ENCODE measurements around the gene FBP2. TPM values are rescaled to one million over a fixed set of nuclear protein-coding genes. Genes with fewer than 3 reads are reported as not detected.

FBP2 gene
- not detected in 2 replicates for total RNA-seq (2021; fragmentation: NEBNext Ultra II Directional; extraction: Animal tissue kit (Norgen Biotek cat#: 25700))
- not detected in 2 replicates for polyA plus RNA-seq (2011; rRNA removed)
- not detected for polyA plus RNA-seq (2011; cell fraction: cytosol; rRNA removed)
- 0.17 TPM for polyA plus RNA-seq (2011; cell fraction: nucleus; rRNA removed)
- polyA plus RNA-seq (2012, experiment 1 of 2), result 0.24 to 0.38 TPM (median 0.33 TPM) in 3 of 4 replicates, not detected in the other
- not detected for polyA plus RNA-seq (2012, experiment 2 of 2)
- not detected for polyA plus RNA-seq (2013, experiment 1 of 2)
- not detected for polyA plus RNA-seq (2013, experiment 2 of 2)
- not detected in 2 replicates for polyA minus RNA-seq (2011; rRNA and poly(A)+ RNA removed)
- not detected for polyA minus RNA-seq (2011; cell fraction: cytosol; rRNA and poly(A)+ RNA removed)
- polyA minus RNA-seq (2011; cell fraction: nucleus; rRNA and poly(A)+ RNA removed), result not detected
- long read RNA-seq, experiment 1, result 0 reads
- long read RNA-seq, experiment 2, result 0 reads

DNA sequence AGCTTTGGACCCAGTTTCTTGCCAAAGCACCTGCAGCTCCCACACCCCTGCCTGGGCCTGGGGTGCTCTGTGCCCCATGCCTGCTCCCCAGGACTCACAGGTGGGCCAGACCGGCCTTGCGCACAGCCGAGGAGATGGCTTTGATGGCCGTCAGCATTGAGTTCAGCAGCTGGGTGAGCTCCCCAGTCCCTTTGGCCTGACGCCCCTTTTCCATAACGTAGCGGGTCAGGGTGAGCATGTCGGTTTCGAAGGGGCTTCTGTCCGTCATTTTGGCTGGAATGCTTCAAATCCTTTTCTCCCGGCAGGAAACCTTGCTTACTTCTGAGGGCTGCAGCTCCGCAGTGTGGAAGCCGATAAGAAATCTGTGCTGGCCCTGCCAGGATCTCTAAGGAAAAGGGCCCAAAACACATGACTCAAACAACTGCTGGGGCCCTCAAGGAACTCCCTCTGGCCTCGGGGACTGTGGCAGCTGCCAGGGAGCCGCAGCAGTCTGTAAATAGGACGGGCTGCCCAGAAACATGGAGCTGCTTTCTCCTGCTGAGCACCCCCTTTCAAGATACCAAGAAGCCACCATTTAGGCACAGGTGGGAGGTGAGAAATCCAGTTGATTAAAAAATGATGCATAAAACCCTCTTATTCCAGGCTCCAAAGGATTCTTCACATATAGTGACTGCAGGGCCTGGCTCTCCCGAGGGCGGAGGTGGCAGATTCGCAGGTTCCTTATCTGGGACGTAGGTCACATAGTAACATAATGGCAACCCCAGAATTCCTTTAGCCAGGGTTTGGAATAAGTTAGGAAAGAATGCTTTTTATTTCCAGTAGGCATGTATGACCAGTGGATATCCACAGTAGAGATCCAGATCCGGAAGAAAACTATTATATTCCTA, at the start of gene FBP2:
FBP2 (minus strand) TSS at position 366 of the 887 bp plus-strand sequence; CDS start at position 268, 98 bp downstream.
- peak within 1 kb of the TSS; percentile 52; the same call in 1 of the 2 replicates for H2AFZ ChIP-seq (ENCODE audit: low read length)
- CTCF ChIA-PET (ENCODE audit: partially characterized antibody), result interaction anchor here (1.0 to 1.5 kb wide), 3 partner anchors 10 to 222 kb away, joined by 3 to 5 read pairs (median 4); no protein-coding TSS in a partner anchor
- TF ChIP-seq SP2 (IDR thresholded peaks at IDR 0.05; ENCODE audit: low read length) (no peak), CHD1 (IDR thresholded peaks at IDR 0.05; ENCODE audit: low read depth, low read length) (no peak), RBBP5 (IDR thresholded peaks at IDR 0.05; ENCODE audit: borderline replicate concordance, low read depth, low read length) (no peak), CTBP2 (IDR thresholded peaks at IDR 0.05; ENCODE audit: borderline replicate concordance, insufficient read depth, insufficient read length, low read length) (no peak), RNF2 (IDR thresholded peaks at IDR 0.05; ENCODE audit: borderline replicate concordance, low read depth, low read length, missing control alignments, poor library complexity, severe bottlenecking) (no peak), ZNF274 (IDR thresholded peaks at IDR 0.05; ENCODE audit: borderline replicate concordance, extremely low read depth, low read length) (no peak), PHF8 (conservative IDR thresholded peaks at IDR 0.05; ENCODE audit: low read depth, low read length) (no peak)
- TF ChIP-seq, protein P1, sequence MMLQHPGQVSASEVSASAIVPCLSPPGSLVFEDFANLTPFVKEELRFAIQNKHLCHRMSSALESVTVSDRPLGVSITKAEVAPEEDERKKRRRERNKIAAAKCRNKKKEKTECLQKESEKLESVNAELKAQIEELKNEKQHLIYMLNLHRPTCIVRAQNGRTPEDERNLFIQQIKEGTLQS (IDR thresholded peaks at IDR 0.05; ENCODE audit: insufficient read depth, low read depth, low read length), result no peak

More for the DNA sequence above, at the start of gene FBP2:
- Histone ChIP-seq H2BK5ac (ENCODE audit: low read depth, low read length) (no peak within 1 kb of the TSS), H3K79me2 (ENCODE audit: control insufficient read depth in 1 of 2, insufficient read depth in 2 of 2, low read length in 2 of 2) (no peaks in the 10 kb centered on the region), H3K4me2 (ENCODE audit: insufficient read depth in 1 of 2, low read depth in 2 of 2, low read length in 2 of 2) (no peak within 1 kb of the TSS), H4K5ac (ENCODE audit: insufficient read length, low read depth, low read length) (no peak within 1 kb of the TSS), H3K56ac (replicated peaks; ENCODE audit: insufficient read length, low read depth, low read length) (no peak within 1 kb of the TSS), H2BK20ac (ENCODE audit: low read length) (no peak within 1 kb of the TSS), H3K18ac (ENCODE audit: extremely low read depth, low read length) (no peak within 1 kb of the TSS), H3K9me3 (ENCODE audit: insufficient read depth in 2 of 2, low read depth in 1 of 2, low read length in 1 of 2) (no peaks in the 10 kb centered on the region), H3K14ac (ENCODE audit: insufficient read length) (no peak within 1 kb of the TSS), H4K20me1 (replicated peaks in 1 of 2; ENCODE audit: control insufficient read depth in 1 of 2, insufficient read depth in 2 of 2, low read length in 2 of 2) (no peaks in the 10 kb centered on the region), H3K79me1 (ENCODE audit: low read depth, low read length) (no peaks in the 10 kb centered on the region), H3K4me1 (replicated peaks in 1 of 4; ENCODE audit: control insufficient read depth in 3 of 4, insufficient read depth in 4 of 4, low read length in 3 of 4) (no peaks in the 10 kb centered on the region), H3K4ac (replicated peaks; ENCODE audit: insufficient read length, low read depth, low read length) (no peak within 1 kb of the TSS), H3K23ac (ENCODE audit: insufficient read length) (no peak within 1 kb of the TSS), H2BK12ac (ENCODE audit: low read depth, low read length) (no peak within 1 kb of the TSS), H2BK15ac (ENCODE audit: low read length) (no peak within 1 kb of the TSS), H3K36me3 (ENCODE audit: control insufficient read depth in 2 of 4, insufficient read depth in 4 of 4, low read length in 3 of 4) (no peaks in the 10 kb centered on the region), H3K4me3 (ENCODE audit: extremely low read depth in 1 of 4, insufficient read depth in 2 of 4, low read depth in 3 of 4, low read length in 4 of 4) (no peak within 1 kb of the TSS), H2BK120ac (replicated peaks; ENCODE audit: low read depth, low read length) (no peak within 1 kb of the TSS), H4K91ac (replicated peaks; ENCODE audit: insufficient read length, low read length) (no peak within 1 kb of the TSS), H3K27ac (ENCODE audit: low read depth, low read length) (no peak within 1 kb of the TSS), H3K23me2 (ENCODE audit: low read depth, low read length) (no peaks in the 10 kb centered on the region), H2AK5ac (ENCODE audit: low read depth, low read length) (no peak within 1 kb of the TSS), H4K8ac (ENCODE audit: extremely low read depth, insufficient read depth, low read length) (no peak within 1 kb of the TSS), H3K9ac (replicated peaks in 1 of 4; ENCODE audit: extremely low read depth in 1 of 4, low read depth in 3 of 4, low read length in 3 of 4) (no peak within 1 kb of the TSS), H3K27me3 (replicated peaks in 1 of 4; ENCODE audit: control insufficient read depth in 3 of 4, extremely low read depth in 1 of 4, insufficient read depth in 3 of 4, low read length in 3 of 4) (no peaks in the 10 kb centered on the region)
- WGBS, 2 experiments (ENCODE audit: extremely low coverage in 1 of 2, insufficient coverage in 1 of 2, insufficient read length in 1 of 2, insufficient replicate concordance in 2 of 2, low coverage in 1 of 2, low lambda C conversion rate in 2 of 2, missing lambda C conversion rate in 1 of 2), result 92% methylated on average over 21 of the region's 21 CpGs; no CpG with 5 or more reads in 1 of the 2 experiments
- POLR2A ChIA-PET (ENCODE audit: partially characterized antibody), result interaction anchor here (1.0 to 2.1 kb wide), 2 partner anchors 24 to 39 kb away, joined by 4 to 8 read pairs; partner anchors contain the start of gene PCAT7
- FAIRE-seq (no peak), DNase-seq (ENCODE audit: low read depth in 1 of 2, low spot score in 2 of 2) (no peak)

Measured in H1 (cell line).